ENCODE measurements around the gene ARID2. TPM values are rescaled to one million over a fixed set of nuclear protein-coding genes. Genes with fewer than 3 reads are reported as not detected.

The ARID2 gene
- total RNA-seq (10 to 100 TPM; 12.5 to 17.1 (median 13.9) TPM), polyA plus RNA-seq (1 to 10 TPM; 2.8 to 4.9 (median 3.3) TPM)
- long read RNA-seq, donor 1, partial matches to known transcripts: 3 of 4 reads
- long read RNA-seq, donor 1, other reads (novel, unspliced or antisense): 1 of 4 reads
- long read RNA-seq, donor 2, full-length matches to known transcripts: 3 of 11 reads
- long read RNA-seq, donor 2, partial matches to known transcripts: 5 of 11 reads
- long read RNA-seq, donor 2, other reads (novel, unspliced or antisense): 3 of 11 reads

DNA sequence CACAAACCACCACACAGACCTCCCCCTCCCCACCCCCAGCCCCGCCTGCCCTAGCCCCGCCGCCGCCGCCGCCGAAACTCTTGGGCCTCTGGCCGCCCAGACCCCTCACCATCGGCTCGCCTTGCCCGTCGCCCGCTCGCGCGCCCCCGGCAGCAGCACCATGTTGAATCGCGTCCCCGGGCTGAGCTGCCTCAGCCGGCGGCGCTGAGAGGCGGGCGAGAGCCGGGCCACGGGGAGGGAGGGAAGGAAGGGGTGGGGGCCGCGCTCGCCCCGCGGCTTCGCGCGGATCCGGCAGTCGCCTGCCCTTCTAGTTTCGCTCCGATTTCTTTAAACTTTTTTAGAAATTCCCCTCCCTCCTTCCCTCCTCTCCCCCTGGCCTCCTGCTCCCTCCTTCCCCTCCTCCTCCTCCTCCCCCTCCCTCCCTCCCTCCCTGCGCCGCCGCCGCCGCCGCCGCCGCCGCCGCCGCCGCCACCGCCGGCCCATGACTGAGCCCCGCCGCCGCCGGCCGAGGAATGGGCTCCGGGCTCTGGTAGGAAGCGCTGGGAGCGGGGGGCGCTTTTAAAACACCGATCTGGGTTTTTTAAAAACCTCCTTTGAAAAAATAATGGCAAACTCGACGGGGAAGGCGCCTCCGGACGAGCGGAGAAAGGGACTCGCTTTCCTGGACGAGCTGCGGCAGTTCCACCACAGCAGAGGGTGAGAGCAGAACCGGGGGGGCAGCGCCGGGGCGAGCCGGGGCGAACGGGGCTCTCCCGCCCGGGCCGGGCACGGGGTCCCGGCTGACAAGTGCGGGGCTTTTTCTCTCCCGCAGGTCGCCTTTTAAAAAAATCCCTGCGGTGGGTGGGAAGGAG lies at the start of gene ARID2:
Gene ARID2, plus strand, starts transcription at position 474 of the 851 bp plus-strand sequence. Its CDS starts 131 bp downstream, at position 605.
- Histone ChIP-seq H3K9me3 (no peaks in the 10 kb centered on the region), H3K4me3 (peak within 1 kb of the TSS; percentile 91), H3K27ac (peak within 1 kb of the TSS; percentile 97), H3K27me3 (ENCODE audit: insufficient read depth in 3 of 3, low read length in 2 of 3) (no peaks in the 10 kb centered on the region), H3K36me3 (ENCODE audit: insufficient read depth in 1 of 2, low read depth in 1 of 2) (peaks cover 0 to 5% of the 10 kb centered on the region in 2 donors), H3K4me1 (peaks cover 40% of the 10 kb centered on the region)
- TF ChIP-seq, protein P1, sequence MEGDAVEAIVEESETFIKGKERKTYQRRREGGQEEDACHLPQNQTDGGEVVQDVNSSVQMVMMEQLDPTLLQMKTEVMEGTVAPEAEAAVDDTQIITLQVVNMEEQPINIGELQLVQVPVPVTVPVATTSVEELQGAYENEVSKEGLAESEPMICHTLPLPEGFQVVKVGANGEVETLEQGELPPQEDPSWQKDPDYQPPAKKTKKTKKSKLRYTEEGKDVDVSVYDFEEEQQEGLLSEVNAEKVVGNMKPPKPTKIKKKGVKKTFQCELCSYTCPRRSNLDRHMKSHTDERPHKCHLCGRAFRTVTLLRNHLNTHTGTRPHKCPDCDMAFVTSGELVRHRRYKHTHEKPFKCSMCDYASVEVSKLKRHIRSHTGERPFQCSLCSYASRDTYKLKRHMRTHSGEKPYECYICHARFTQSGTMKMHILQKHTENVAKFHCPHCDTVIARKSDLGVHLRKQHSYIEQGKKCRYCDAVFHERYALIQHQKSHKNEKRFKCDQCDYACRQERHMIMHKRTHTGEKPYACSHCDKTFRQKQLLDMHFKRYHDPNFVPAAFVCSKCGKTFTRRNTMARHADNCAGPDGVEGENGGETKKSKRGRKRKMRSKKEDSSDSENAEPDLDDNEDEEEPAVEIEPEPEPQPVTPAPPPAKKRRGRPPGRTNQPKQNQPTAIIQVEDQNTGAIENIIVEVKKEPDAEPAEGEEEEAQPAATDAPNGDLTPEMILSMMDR (IDR thresholded peaks at IDR 0.05): no peak
- WGBS, 3 donors: 0 to 2% (median 1%) methylated on average over 39 to 79 of the region's 88 CpGs
- ATAC-seq (peak; percentile 34 to 43 (median 38)), DNase-seq (peak; percentile 73 to 82)
- intact Hi-C loops (cut with DNase I): loop anchor here (5.0 to 10.0 kb wide), 8 partner anchors 57 to 515 kb away; partner anchors contain the start of genes ANO6 (in 1 of the 2) and SCAF11 (in 1 of the 2)

- H3K4me3 ChIP-seq: no peak overlapping the region
- TF ChIP-seq, protein P1 (IDR thresholded peaks at IDR 0.05): no peak
- intact Hi-C loops (cut with DNase I): no loop called here
- H3K4me1 ChIP-seq: no peaks in the 10 kb centered on the region
- H3K27ac ChIP-seq: no peak overlapping the region
- H3K36me3 ChIP-seq (ENCODE audit: insufficient read depth in 1 of 2, low read depth in 1 of 2): no peaks in the 10 kb centered on the region
- H3K27me3 ChIP-seq (ENCODE audit: insufficient read depth in 3 of 3, low read length in 2 of 3): no peaks in the 10 kb centered on the region
- ATAC-seq (no peak), DNase-seq (no peak)
- H3K9me3 ChIP-seq: no peaks in the 10 kb centered on the region
Observed at GRCh38 chr12:45680362-45680761, 49.1 kb upstream of the ARID2 start.

DNA sequence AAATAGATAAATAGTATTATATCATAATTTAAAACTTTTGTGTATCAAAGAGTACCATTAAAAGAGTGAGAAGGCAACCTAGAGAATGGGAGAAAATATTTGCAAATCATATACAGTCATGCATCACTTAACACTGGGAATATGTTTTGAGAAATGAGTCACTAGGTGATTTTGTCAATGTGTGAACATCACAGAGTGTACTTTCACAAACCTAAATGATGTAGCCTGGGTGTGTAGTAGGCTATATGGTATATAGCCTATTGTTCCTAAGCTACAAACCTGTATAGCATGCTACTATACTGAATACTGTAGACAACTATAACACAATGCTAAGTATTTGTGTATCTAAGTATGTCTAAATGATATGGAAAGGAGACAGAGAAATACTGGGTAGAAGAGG lies 48.0 kb upstream of the ARID2 start:
- no peak overlapping the region for H3K4me3 ChIP-seq
- H3K4me1 ChIP-seq: no peaks in the 10 kb centered on the region
- no peak for DNase-seq
- intact Hi-C loops (cut with DNase I): no loop called here
- H3K27ac ChIP-seq: no peak overlapping the region
- no peaks in the 10 kb centered on the region for H3K36me3 ChIP-seq (ENCODE audit: insufficient read depth in 1 of 2, low read depth in 1 of 2)
- no peaks in the 10 kb centered on the region for H3K9me3 ChIP-seq
- no peak for ATAC-seq
- no peaks in the 10 kb centered on the region for H3K27me3 ChIP-seq (ENCODE audit: insufficient read depth in 3 of 3, low read length in 2 of 3)
- TF ChIP-seq, protein P1 (IDR thresholded peaks at IDR 0.05): no peak

DNA sequence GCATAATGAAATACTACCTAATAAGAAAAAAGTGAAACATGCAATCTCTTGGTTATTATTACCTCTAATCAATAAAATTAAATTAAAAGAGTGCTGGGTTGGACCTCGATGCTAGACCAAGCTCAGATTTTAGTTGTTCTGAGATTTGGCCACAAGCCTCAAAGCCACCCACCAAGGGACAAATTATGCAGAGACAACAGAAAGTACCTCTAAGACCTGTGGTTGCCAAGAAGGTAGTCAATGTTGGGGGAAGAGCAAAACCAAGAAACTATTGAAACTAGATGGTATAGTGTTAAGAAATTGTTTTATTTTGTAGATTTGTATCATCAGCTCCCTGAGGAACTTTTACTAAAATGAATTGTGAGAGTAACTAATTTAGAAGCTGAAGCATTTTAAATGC lies 43.8 kb upstream of the ARID2 start:
- Histone ChIP-seq H3K36me3 (ENCODE audit: insufficient read depth in 1 of 2, low read depth in 1 of 2) (no peaks in the 10 kb centered on the region), H3K4me3 (no peak overlapping the region), H3K27me3 (ENCODE audit: insufficient read depth in 3 of 3, low read length in 2 of 3) (no peaks in the 10 kb centered on the region), H3K27ac (no peak overlapping the region), H3K9me3 (no peaks in the 10 kb centered on the region), H3K4me1 (peaks cover 5% of the 10 kb centered on the region)
- DNase-seq (no peak), ATAC-seq (no peak)
- TF ChIP-seq, protein P1 (IDR thresholded peaks at IDR 0.05): no peak
- intact Hi-C loops (cut with DNase I): no loop called here
- 55 to 73% (median 60%) methylated on average over 1 of the region's 1 CpG for WGBS, 3 donors

Data from psoas muscle (tissue), 8 donors.